ENCODE results near the gene USP50. TPM values are rescaled to one million over a fixed set of nuclear protein-coding genes. Genes with fewer than 3 reads are reported as not detected.

Gene USP50
- total and polyA plus RNA-seq, 2 of the 13 experiments (the other 11 are each of a cell fraction or from before 2014, with no cell fraction given), result 0.86 TPM; not detected in 1

GRCh38 chr15:50594311-50594710 lies 47.8 kb upstream of the USP50 start (continued):
- TF ChIP-seq TGIF2 (CRISPR knock-in tag; IDR thresholded peaks at IDR 0.05) (no peak), HNRNPH1 (optimal IDR thresholded peaks at IDR 0.05; ENCODE audit: low read depth, low read length) (no peak), ZNF7 (CRISPR knock-in tag; IDR thresholded peaks at IDR 0.05) (no peak), ZSCAN20 (CRISPR knock-in tag; IDR thresholded peaks at IDR 0.05; ENCODE audit: borderline replicate concordance) (no peak), RFX1 (IDR thresholded peaks at IDR 0.05) (no peak)

GRCh38 chr15:50593761-50594160 lies 47.3 kb upstream of the USP50 start:
- H3K4me2 ChIP-seq (ENCODE audit: low read depth, low read length), result no peak overlapping the region
- no peak overlapping the region for H3K4me3 ChIP-seq (replicated peaks in 1 of 3; ENCODE audit: insufficient read depth in 1 of 3, low read depth in 2 of 3, low read length in 3 of 3)
- DNase-seq (ENCODE audit: low spot score) (no peak), FAIRE-seq (no peak), ATAC-seq (no peak)
- ChIA-PET CTCF (ENCODE audit: low intra/inter-chr PET ratio, low total read pairs) (no interaction called here), POLR2A (no interaction called here)
- peaks cover 8 to 46% of the 10 kb centered on the region in 2 experiments for H3K36me3 ChIP-seq (replicated peaks in 1 of 2; ENCODE audit: control insufficient read depth in 1 of 2, insufficient read depth in 2 of 2, low read length in 2 of 2)
- no peaks in the 10 kb centered on the region for H4K20me1 ChIP-seq (ENCODE audit: insufficient read depth, low read length)
- H3K27me3 ChIP-seq (ENCODE audit: control insufficient read depth in 1 of 2, insufficient read depth in 2 of 2, low read length in 2 of 2), result no peaks in the 10 kb centered on the region
- H2AFZ ChIP-seq (ENCODE audit: low read length), result no peak overlapping the region
- in situ Hi-C loops (cut with HindIII; ENCODE audit: extremely low pct_ligation_motif_present, low pct_unique_long_range_greater_than_20kb) (no loop called here), intact Hi-C loops (cut with micrococcal nuclease; ENCODE audit: unreplicated experiment) (no loop called here)
- H3K27ac ChIP-seq (ENCODE audit: extremely low read length, insufficient read depth, low read length), result no peak overlapping the region
- BruUV-seq (replicated peaks), result no TSS peak
- 66% methylated on average over 3 of the region's 3 CpGs for WGBS (ENCODE audit: low lambda C conversion rate)
- H3K9me3 ChIP-seq (ENCODE audit: low read length), result no peaks in the 10 kb centered on the region
- H3K9ac ChIP-seq (ENCODE audit: insufficient read depth, low read depth, low read length), result no peak overlapping the region
- H3K79me2 ChIP-seq (ENCODE audit: insufficient read depth, low read length), result no peaks in the 10 kb centered on the region
- no peaks in the 10 kb centered on the region for H3K4me1 ChIP-seq (ENCODE audit: insufficient read depth, low read length)
- TF ChIP-seq ZNF10 (CRISPR knock-in tag; IDR thresholded peaks at IDR 0.05; ENCODE audit: borderline replicate concordance, low read depth) (no peak), NFE2 (CRISPR knock-in tag; IDR thresholded peaks at IDR 0.05) (no peak), NBN (conservative IDR thresholded peaks at IDR 0.05) (no peak), SNAPC4 (CRISPR knock-in tag; IDR thresholded peaks at IDR 0.05) (no peak), GABPB1 (CRISPR knock-in tag; IDR thresholded peaks at IDR 0.05) (no peak), ZNF777 (CRISPR knock-in tag; IDR thresholded peaks at IDR 0.05) (no peak), SP140L (CRISPR knock-in tag; IDR thresholded peaks at IDR 0.05; ENCODE audit: borderline replicate concordance) (no peak), ZNF468 (CRISPR knock-in tag; IDR thresholded peaks at IDR 0.05) (no peak), ONECUT2 (CRISPR knock-in tag; IDR thresholded peaks at IDR 0.05) (no peak), HDAC2 (CRISPR knock-in tag; IDR thresholded peaks at IDR 0.05) (no peak), GTF3A (CRISPR knock-in tag; conservative IDR thresholded peaks at IDR 0.05) (no peak), CENPT (CRISPR knock-in tag; IDR thresholded peaks at IDR 0.05; ENCODE audit: low read depth) (no peak), RNF219 (CRISPR knock-in tag; IDR thresholded peaks at IDR 0.05) (no peak), HNRNPH1 (optimal IDR thresholded peaks at IDR 0.05; ENCODE audit: low read depth, low read length) (no peak)
